ENCODE measurements around the gene ZNF69. TPM values are rescaled to one million over a fixed set of nuclear protein-coding genes. Genes with fewer than 3 reads are reported as not detected.
"Not testable (repeated sequence)": the region's sequence is repeated elsewhere in the genome, so short reads cannot be mapped to it uniquely, and the experiment has no call there.

Gene ZNF69
- total RNA-seq, 1 donor from 2014 or later, result 2.7 TPM

GRCh38 chr19:11944656-11945055, 57.1 kb downstream of the ZNF69 start:
- intact Hi-C loops (cut with DNase I), result no loop called here
- no peak for DNase-seq (ENCODE audit: low spot score)

GRCh38 chr19:11948646-11949045, 61.1 kb downstream of the ZNF69 start:
- intact Hi-C loops (cut with DNase I), result no loop called here
- no peak for DNase-seq (ENCODE audit: low spot score)

- intact Hi-C loops (cut with DNase I), result no loop called here
Measured at GRCh38 chr19:11949201-11949600, 61.6 kb downstream of the ZNF69 start.

GRCh38 chr19:11949614-11950080, 62.1 kb downstream of the ZNF69 start:
- intact Hi-C loops (cut with DNase I); DNase-seq (ENCODE audit: low spot score): not testable (repeated sequence)

More at GRCh38 chr19:11949201-11949600, 61.6 kb downstream of the ZNF69 start:
- no peak for DNase-seq (ENCODE audit: low spot score)

GRCh38 chr19:11950312-11950711, 62.7 kb downstream of the ZNF69 start:
- no peak for DNase-seq (ENCODE audit: low spot score)
- intact Hi-C loops (cut with DNase I), result no loop called here

Other genes starting within 250 kb of the ZNF69 start
- gene ZNF823, start 148.8 kb upstream of the ZNF69 start, total RNA-seq, result 2.3 TPM
- gene ZNF441, start 120.8 kb upstream of the ZNF69 start, total RNA-seq, result 5.8 TPM
- gene ZNF491, start 89.3 kb upstream of the ZNF69 start, total RNA-seq, result 1.8 TPM
- gene ZNF440, start 73.5 kb upstream of the ZNF69 start, total RNA-seq, result 5.4 TPM
- gene ZNF439, start 39.1 kb upstream of the ZNF69 start, total RNA-seq, result 5.0 TPM
- 5.1 TPM for gene ZNF700, start 37.3 kb downstream of the ZNF69 start, total RNA-seq
- 3.1 TPM for gene ZNF763, start 77.3 kb downstream of the ZNF69 start, total RNA-seq
- gene ZNF433, start 147.9 kb downstream of the ZNF69 start, total RNA-seq, result 4.3 TPM
- not detected for gene ZNF878, start 165.2 kb downstream of the ZNF69 start, total RNA-seq
- 14.7 TPM for gene ZNF844, start 176.9 kb downstream of the ZNF69 start, total RNA-seq

Data from cardiac septum (tissue), 1 donor.